Measurements from ENCODE around the gene NELFA.

The NELFA gene

DNA sequence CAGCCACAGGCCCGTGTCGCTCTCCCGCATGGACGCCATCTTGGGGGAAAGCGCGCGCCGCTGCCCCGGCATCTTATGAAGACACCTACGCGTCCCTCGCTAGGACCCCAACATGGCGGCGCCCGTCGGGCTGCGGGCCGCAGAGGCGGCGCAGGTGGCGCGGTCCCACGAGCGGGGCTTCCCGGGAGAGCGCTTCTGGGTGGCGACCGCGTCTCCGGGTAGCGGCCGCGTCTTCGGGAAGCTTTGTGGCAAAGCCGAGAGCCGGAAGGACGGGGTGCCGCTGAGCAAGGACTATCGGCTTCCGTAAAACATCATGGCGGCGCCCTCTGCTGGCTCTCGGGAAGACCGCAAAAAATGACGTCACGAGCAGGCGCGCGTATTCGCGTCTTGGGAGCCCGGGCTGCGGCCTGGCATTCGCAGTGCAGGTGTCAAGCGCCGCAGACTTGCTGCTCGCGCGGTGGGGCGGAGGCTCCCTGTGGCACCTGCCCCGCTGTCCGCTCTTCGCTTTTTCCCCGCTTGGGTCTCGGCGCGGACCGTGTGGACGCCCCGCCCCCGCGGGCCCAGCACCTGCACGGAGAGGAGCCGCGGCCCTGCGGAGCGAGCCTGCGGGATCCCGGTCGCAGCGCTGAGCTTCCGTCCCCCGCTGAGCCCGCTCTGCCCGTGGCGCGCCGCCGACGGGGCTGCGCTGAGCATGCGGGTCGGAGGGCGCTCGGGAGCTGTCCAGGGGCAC lies at the start of gene NELFA:
NELFA (minus strand) TSS at position 54 of the 730 bp plus-strand sequence; CDS start at position 39, 15 bp downstream.
- DNase-seq, result peak; percentile 96
- in situ Hi-C loops (cut with MboI; ENCODE audit: low pct_unique_long_range_greater_than_20kb, low sequenced_read_pairs), result no loop called here

DNA sequence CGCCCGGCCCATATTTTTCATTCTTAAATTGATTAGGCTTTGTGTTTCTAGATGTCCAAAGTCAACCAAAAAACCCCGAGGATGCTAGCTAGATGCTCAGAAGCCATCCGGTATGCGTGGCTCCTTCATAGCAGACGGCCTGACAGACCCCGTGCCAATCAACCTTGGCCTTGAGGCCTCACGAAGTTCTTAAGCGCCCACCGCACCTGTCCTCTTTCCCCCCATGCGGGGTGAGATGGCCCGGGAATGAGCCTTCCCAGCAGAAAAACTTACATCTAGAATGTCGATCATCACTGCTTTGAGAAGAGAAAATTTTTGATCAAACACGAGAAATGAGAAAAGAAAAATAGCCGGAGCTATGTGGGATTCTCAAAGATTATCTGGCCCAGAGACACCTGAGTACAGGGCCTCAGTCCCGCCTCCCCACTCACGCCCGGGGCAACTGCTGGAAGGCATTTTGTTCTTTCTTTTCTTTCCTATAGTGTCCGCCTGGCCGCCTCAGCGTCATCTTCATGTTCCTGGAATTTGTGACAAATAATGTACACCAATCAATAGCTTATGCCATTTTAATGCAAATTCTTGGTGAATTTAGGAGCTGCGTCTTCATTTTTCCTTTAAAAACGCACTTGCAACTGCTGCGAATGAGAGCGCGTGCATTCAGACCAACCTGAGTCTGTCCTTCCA lies 48.8 kb upstream of the NELFA start:
- in situ Hi-C loops (cut with MboI; ENCODE audit: low pct_unique_long_range_greater_than_20kb, low sequenced_read_pairs), result no loop called here

DNA sequence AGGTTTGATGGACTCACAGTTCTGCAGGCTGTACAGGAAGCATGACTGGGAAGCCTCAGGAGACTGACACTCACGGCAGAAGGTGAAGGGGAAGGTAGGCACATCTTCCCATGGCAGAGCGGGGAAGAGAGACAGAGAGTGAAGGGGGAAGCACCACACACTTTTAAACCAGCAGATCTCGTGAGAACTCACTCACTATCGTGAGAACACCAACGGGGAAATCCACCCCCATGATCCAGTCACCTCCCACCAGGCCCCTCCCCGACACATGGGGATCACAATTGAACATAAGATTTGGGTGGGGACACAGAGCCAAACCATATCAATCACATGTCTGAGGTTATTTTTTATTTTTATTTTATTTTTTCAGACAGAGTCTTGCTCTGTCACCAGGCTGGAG lies 45.4 kb upstream of the NELFA start:
- in situ Hi-C loops (cut with MboI; ENCODE audit: low pct_unique_long_range_greater_than_20kb, low sequenced_read_pairs), result no loop called here
- no peak for DNase-seq

More for the DNA sequence above, 48.8 kb upstream of the NELFA start:
- no peak for DNase-seq

DNA sequence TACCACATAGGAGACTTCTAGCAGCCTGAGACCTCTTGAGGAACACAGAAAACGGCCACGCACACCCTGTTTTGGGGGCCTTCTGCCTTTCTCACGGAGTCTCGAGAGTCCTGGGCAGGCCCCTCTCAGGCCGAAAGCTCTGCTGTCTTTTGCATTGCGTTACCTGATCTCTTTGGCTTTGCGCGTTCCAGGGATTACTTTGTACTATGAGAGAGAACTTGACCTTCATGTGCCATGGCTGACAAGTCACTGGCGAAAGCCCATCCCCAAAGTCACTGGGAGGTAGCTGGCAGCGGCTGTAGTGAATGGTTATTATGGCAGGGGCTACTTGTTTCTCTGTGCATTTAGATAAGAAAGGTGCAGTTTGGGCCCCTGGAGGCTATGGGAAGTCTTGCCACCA lies 42.3 kb upstream of the NELFA start:
- in situ Hi-C loops (cut with MboI; ENCODE audit: low pct_unique_long_range_greater_than_20kb, low sequenced_read_pairs), result no loop called here
- DNase-seq, result no peak

DNA sequence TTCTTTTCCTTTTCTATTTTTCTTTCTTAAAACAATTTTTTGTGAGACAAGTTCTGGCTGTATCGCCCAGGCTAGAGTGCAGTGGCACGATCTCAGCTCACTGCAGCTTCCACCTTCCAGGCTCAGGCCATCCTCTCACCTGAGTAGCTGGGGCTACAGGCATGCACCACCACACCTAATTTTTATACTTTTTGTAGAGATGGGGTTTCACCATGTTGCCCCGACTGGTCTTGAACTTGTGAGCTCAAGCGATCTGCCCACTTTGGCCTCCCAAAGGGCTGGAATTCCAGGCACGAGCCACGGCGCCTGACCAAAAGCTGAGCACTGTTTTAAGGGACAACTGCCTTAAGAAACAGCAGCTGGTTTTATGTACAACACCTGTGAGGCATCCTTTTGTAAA lies 41.0 kb upstream of the NELFA start:
- no peak for DNase-seq
- in situ Hi-C loops (cut with MboI; ENCODE audit: low pct_unique_long_range_greater_than_20kb, low sequenced_read_pairs), result no loop called here

DNA sequence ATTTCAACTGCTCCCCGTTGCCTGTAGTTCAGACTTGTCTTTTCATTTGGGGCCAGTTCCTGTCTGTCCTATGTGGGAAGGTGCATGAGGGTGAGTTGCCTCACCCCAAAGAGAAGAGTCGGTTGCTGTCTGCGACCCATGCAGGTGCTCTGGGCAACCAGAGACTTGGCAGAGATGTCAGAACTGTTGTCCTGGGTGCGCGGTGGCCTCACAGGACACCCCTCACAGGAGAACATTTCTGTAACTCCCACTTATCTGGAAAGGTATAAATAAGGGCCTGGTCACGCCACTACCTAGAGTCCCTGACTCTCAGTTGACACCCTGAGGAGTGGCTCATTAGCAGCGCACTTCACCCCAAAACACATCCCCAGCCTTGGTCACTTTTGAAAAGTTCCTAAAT lies 40.6 kb upstream of the NELFA start:
- DNase-seq, result no peak
- in situ Hi-C loops (cut with MboI; ENCODE audit: low pct_unique_long_range_greater_than_20kb, low sequenced_read_pairs), result no loop called here

DNA sequence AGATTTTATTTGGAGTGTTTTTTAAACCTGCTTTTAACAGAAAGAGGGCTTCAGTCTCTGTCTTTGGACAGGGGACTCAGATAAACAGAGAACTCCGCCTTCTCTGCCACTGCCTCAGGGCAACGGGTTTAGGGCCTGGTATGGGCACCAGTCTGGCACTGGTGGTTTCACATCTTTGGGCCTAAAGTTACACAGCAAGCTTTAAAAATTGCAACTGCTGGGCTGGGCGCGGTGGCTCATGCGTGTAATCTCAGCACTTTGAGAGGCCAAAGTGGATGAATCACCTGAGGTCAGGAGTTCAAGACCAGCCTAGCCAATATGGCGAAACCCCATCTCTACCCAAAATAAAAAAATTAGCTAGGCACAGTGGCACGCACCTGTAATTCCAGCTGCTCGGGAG lies 40.1 kb upstream of the NELFA start:
- in situ Hi-C loops (cut with MboI; ENCODE audit: low pct_unique_long_range_greater_than_20kb, low sequenced_read_pairs), result no loop called here

DNA sequence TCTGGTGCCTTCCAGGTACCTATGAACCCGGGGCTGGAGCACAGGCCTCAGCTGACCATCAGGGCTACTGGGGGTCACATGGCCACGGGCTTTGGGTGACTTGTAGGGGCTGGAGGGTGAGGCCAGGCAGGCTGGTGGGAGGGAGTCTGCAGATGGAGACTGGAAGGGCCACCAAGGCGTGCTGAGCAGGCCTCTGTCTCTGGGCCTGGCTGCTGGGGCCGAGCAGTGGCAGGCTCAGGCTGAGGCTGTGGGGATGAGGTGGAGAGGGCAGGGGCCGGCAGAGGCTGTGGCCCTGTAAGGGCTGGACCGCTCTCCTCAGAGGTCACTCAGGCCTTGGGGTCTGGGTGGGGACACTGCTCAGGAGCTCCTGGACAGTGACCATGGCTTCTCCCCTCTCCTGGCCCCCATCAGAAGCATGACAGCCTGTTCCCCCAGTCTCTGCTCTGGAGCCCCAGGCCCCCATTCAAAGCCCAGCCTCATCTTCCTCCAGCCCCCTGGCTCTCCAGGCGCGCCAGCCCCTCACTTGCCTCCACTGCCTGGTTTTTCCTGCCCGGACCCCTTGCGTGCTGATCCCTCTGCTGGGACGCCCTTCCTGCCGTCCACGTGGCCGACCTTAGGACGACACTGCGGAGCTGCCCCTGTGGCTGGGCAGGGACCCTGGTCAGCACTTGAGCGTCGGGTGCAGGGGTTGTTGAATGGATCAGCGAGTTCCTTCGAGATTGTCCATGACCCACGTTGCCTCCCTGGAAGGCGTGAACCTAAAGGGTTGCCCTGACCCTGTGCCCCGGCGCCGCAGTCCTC lies 39.2 kb upstream of the NELFA start:
- in situ Hi-C loops (cut with MboI; ENCODE audit: low pct_unique_long_range_greater_than_20kb, low sequenced_read_pairs), result no loop called here
- no peak for DNase-seq

More for the DNA sequence above, 40.1 kb upstream of the NELFA start:
- DNase-seq, result no peak

DNA sequence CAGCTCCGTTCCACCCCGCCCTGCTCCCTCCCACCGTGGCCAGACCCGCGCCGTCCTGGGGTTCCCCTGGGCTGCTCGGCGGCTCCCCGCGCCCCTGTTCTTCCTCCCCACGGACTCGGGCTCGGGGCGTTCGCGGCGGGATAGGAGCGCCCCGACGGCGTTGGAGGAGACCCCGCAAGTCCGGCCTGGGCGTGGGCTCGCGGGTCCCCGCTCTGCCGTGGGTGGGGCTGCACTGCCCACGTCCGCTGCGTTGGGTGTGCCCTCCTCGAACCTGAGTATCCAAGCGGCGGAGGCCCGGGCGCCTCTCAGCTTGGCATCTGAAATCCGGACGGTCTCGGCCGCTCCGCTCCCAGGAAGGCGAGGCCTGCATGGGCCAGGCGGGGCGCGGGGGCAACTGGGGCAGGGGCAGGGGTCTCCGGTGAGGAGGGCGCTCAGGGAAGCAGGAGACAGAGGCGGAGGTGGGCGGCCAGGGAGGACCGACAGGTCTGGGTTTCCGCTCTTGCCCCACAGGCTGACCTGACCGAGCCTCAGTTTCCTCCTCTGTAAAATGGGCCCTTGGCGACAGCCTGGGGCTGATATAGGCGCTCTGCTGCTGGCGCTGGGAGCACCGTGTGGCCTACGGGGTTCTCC lies 38.4 kb upstream of the NELFA start:
- DNase-seq, result no peak
- in situ Hi-C loops (cut with MboI; ENCODE audit: low pct_unique_long_range_greater_than_20kb, low sequenced_read_pairs), result no loop called here

DNA sequence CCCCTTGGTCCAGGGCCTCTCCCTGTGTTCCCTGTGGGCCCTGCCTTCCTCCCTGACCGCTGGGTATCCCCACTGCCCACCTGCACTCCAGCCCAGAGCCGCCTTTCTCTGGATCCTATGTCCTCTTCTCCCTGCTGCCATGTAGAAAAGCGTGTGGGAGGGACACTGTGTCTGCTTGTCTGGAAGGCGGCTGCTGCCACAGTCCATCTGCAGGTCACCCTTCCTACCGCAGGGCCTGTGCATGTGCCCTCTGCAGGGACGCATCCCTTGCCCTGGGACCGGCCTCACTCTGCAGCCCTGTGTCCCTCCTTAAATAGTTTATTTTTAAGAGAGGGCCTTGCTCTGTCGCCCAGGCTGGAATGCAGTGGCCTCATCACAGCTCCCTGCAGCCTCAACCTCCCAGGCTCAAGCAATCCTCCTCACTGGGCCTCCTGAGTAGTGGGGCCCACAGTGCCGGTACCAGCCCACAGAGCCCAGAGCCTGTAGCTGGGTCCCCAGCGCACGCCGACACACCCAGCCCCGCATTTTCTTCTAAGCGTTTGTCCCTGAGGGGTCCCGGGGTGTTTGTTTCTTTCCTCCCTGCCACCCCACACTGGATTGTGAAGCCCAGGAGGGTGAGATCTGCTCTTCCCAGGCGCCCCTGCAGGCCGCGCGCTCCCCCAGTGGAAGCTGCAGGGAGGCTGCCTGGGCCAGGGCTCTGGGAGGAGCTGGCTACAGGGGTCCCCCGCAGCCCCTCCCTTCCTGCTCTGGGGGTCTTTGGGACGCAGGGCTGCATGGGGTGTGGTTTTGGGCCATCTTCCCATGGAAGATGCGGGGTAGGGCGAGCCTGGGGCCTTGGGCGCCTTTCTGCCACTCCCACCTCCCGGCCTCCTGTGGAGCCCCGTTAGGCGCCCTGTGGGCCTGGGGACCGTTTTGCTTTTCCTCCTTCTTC lies 37.5 kb upstream of the NELFA start:
- no peak for DNase-seq
- in situ Hi-C loops (cut with MboI; ENCODE audit: low pct_unique_long_range_greater_than_20kb, low sequenced_read_pairs), result no loop called here

DNA sequence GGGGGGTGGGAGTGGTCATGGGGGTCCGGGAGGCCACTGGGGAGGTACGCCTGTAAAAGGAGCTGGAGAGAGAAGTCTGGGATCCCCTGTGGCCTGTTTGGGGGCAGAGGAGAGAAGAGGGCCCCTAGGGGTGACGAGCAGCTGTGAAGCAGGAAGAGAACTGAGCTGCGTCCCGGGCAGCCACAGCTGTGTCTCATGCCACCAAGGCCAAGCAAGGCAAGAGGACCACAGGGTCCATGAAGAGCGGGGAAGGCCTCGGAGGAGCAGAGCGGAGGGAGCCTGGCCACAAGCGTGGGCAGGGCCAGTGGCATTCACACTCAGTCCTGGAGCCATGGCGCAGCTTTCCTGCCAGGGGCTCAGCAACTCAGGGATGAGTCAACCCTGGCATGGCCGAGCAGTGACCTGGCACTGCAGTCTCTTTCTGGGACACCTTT lies 36.8 kb upstream of the NELFA start:
- DNase-seq, result no peak
- in situ Hi-C loops (cut with MboI; ENCODE audit: low pct_unique_long_range_greater_than_20kb, low sequenced_read_pairs), result no loop called here

DNA sequence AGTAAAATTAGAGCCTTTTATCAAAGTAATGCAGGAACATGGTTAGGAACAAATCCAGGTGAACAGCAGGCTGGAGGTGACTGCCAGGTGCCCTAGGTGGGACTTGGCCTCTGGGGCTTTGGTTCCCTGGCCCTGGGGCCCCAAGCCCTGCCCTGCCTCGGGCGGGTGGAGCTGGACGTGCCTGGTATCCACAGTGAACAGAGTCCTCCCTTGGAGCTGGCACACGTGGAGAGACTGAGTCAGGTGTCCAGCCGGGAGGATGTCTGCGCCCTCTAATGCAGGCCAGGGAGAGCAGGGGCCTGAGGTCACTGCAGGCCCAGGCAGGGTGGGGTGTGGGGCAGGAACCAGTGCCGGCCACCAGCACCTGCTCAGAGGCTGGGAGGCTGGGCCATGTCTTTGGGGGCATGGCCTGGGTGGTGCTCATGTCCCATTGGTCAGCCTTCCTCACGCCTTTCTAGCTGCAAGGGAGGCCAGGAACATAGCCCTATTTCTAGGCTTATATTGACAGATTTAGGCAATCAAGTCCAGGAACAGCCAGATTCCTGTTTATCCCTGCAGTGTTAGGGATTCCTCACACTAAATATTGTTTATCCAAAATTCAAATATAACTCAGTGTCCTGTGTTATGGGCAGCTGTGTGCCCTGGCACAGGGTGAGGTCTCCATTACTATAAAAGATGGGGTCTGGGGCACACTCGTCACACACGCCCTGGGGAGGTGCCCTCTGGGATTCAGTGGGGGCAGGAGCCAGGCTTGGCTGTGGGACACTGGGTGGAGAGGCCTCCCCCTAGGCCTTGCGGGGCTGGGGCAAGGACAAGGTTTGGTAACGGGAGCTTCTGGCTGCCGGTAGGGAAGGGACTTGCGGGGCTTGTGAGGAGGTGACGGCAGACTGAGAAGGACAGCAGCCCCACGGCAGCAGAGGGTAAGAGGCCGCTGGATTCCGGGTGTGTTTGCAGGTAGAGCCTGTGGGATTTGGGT lies 36.1 kb upstream of the NELFA start:
- in situ Hi-C loops (cut with MboI; ENCODE audit: low pct_unique_long_range_greater_than_20kb, low sequenced_read_pairs), result no loop called here
- DNase-seq, result no peak

DNA sequence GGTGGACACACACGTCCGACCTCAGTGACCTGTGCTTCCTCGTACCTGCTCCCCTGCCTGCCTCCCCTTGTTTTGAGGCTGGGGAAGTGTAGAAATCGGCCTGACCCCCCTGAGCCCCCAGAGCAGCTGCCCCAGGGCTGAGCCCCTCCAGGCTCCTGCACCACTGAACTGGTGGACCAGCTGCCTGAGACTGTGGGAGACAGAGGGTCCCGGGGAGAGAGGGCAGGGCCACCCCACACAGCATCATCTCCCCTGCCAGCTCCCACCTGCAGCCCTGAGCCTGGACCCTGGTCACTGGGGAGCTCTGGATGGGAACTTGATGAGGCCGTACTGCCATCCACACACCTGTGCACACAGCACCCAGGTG lies 35.3 kb upstream of the NELFA start:
- no peak for DNase-seq
- in situ Hi-C loops (cut with MboI; ENCODE audit: low pct_unique_long_range_greater_than_20kb, low sequenced_read_pairs), result no loop called here

DNA sequence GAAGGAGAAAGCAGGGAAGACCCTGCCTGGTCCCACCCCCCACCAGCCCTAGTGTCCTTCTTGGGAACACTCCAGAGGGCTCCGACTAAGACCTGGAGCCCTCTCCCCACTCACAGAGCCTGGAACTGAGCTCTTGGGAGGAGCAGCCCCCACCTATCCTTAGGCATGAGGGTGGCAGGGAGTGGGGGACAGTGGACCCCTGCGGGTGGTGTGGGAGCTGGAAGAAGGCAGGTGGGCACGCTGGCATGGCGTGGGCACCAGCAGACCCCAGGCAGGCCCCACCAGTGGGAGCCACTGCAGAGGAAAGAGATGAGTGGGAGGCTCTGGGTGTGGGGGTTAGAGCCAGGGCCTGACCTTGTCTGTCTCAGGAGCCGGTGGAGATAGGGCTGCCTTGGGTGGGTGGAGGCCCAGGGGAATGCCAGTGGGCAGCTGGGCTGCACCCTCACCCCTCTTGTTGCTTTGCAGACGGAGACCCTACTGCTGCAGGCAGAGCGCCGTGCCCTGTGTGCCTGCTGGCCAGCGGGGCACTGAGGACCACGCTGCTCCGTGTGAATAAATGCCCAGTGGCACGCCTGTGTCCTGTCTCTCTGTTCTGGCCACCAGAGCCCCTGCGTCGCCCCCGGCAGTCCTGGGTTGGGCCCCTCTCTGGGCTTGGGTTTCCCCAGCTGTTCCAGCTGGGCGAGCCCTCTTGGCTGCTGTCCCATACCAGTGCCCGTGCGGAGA lies 34.8 kb upstream of the NELFA start:
- in situ Hi-C loops (cut with MboI; ENCODE audit: low pct_unique_long_range_greater_than_20kb, low sequenced_read_pairs), result no loop called here
- DNase-seq, result no peak

DNA sequence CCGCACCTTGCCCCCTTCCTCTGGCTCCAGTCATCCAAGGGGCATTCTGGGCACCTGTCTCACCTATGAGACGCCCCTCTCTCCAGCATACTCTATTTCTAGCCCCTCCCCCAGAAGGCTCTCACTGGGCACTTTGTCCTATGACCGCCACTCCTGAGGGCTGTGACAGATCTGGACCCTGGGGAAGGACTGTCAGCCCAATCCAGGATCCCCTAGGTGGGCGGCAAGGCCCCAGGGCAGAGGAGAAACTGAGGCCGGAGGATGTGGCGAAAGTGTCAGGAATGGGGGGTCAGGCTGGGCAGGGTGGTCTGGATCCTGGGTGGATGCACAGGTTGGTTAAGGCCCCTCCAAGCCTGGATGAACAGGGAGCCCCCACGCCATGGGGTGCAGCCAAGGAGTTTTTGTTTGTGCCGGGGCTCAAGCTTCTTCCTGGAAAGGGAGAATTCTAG lies 34.2 kb upstream of the NELFA start:
- in situ Hi-C loops (cut with MboI; ENCODE audit: low pct_unique_long_range_greater_than_20kb, low sequenced_read_pairs), result no loop called here

DNA sequence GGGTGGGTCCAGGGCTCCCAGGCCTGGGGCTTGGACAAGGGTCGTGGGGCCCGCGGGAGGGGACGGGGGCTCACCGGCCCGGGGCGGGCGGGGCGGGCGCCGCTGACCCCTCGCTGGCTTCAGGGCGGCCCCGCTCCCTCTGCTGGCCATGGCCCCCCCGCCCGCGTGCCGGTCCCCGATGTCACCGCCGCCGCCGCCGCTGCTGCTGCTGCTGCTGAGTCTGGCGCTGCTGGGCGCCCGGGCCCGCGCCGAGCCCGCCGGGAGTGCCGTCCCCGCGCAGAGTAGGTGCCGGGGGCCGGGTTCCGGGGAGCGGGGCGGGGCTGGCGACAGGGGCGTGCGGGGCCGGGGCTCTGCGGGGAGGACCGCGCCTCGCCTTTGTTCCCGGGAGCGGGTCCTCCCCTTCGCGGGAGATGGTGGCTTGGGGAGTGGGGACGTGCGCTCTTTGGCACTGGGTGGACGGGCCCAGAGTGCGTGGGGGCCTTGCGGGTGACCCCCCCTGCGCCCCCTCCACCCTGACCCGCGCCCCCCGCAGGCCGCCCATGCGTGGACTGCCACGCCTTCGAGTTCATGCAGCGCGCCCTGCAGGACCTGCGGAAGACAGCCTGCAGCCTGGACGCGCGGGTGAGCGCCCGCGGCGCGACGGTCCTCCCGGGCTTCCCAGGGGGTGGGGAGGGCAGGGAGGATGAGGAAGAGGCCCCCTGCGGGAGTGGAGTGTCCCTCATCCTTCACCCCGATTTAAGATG lies 33.6 kb upstream of the NELFA start:
- no peak for DNase-seq
- in situ Hi-C loops (cut with MboI; ENCODE audit: low pct_unique_long_range_greater_than_20kb, low sequenced_read_pairs), result no loop called here

More for the DNA sequence above, 34.2 kb upstream of the NELFA start:
- no peak for DNase-seq
